HG03060 (cell line): ENCODE data around the gene G3BP2.
"Not testable (repeated sequence)": the region's sequence is repeated elsewhere in the genome, so short reads cannot be mapped to it uniquely, and the experiment has no call there.

ENCODE experiments used
- ATAC-seq: cut with Tn5 transposase; IDR thresholded peaks from one replicate; pipeline ENCODE4 v1.9.1; 2021; ENCODE audit warnings: low read depth, moderate number of reproducible peaks; ENCODE audit not compliant: unreplicated experiment

Gene G3BP2

DNA sequence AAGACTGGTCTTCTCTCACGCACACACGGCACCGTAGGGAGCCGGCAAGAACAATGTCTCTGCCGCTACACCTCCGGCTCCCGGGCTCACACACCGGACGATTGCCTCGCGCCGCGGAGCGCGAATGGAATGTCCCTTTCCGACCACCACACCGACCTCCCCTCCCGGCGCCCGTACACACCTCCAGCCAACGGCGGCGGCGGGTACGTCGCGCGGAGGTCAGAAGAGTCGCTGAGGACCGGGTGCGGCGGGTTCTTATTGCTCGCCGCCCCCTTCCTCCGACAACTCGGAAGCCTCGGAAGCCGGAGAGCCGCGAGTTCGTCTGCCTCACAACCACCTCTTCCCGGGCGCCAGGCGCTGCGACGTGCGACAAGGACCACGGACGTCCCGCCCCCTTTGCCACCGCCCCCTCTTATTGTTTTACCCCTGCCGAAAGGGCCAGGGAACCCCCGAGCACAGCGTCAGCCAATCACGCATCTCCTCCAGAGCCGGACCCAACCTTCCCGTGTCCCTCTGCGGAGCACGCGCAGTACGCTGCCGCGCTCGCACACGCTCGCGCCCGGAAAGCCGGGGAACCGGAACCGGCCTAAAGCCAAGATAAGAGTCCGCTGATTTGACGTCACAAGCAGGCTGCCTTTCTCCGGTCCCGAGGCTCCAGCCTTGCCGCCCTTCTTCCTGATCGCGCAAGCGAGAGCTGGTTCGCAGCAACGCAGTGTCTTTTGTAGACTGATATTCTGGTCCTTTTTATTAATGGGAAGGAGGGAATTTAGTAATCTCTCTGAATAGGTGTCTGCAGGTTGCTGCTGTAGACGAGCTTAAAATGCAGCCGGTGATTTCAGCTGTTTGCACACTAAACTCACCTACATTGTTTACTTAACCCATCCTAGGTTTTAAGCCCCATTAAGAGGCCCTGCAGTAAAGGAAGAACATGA, at the start of gene G3BP2:
Gene G3BP2 (minus strand): TSS at position 385 of the 932 bp plus-strand sequence. CDS start 11,386 bp downstream, outside the sequence.
- peak; percentile 81 for ATAC-seq

DNA sequence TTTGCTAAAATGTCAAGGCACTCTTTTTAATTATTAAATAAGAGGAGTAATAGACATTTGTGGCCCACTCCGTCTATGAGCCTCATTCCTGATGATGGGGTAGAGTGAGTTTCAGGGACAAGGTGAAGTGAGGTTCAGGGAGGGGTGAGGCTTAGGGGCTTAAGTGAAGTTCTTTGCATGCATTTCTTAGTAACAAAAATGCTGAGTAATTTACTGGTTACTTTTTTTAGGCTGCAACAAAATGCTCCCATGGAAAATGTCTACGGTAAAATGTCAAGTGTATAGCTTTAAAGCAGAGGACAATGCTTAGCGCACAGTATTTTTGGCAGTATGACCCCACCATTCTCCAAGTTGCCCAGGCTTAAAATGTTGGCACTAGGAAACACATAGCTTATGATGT, 49.2 kb upstream of the G3BP2 start:
- no peak for ATAC-seq

DNA sequence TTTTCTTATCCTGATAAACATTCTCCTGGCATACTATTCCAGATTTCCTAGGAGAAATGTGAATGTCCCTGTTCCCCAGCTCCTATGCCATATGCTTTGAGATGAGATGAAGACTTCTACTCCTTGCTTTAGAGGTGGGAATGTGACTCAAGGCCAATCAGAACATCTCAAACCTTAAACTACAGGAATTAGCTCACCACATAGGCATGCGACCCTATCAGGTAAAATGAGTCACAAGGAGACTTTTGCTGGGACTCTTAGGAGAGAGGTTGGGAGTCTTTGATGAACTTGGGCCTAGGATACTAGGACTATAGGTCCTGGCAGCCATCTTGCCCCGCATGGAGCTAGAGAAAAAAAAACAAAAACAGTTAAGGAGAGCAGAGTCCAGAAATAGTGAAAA, 45.3 kb upstream of the G3BP2 start:
- ATAC-seq = no peak

DNA sequence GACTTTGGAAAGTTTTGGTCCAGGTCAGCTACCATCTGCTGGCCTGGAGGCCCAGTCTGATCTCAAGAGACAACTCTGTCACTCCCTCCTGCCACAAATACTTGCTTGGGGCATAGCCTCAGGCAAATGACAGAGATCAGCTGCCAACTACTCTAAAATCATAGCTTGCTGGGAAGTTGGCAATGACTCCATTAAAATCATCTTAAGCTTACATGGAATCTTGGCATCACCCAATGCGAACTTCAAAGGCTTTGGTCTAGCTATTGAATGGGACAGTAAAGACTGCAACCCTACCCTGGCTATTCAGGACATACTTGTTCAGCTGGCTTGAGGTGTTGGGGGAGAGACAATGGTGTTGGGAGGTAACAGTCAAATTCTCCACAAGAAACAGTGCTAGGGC, 44.2 kb upstream of the G3BP2 start:
- ATAC-seq = no peak

DNA sequence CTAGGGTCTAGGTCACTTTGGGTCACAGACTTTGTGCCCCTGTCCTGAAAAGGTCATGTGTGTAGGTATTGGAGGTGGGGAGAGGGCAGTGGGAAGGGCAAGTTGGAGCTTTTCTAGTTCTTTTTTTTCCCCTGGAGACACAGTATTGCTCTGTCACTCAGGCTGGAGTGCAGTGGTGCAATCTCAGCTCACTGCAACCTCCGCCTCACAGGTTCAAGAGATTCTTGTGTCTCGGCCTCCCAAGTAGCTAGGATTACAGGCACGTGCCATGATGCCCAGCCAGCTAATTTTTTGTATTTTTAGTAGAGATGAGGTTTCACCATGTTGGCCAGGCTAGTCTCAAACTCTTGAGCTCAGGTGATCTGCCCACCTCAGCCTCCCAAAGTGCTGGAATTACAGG, 42.8 kb upstream of the G3BP2 start:
- ATAC-seq = not testable (repeated sequence)

DNA sequence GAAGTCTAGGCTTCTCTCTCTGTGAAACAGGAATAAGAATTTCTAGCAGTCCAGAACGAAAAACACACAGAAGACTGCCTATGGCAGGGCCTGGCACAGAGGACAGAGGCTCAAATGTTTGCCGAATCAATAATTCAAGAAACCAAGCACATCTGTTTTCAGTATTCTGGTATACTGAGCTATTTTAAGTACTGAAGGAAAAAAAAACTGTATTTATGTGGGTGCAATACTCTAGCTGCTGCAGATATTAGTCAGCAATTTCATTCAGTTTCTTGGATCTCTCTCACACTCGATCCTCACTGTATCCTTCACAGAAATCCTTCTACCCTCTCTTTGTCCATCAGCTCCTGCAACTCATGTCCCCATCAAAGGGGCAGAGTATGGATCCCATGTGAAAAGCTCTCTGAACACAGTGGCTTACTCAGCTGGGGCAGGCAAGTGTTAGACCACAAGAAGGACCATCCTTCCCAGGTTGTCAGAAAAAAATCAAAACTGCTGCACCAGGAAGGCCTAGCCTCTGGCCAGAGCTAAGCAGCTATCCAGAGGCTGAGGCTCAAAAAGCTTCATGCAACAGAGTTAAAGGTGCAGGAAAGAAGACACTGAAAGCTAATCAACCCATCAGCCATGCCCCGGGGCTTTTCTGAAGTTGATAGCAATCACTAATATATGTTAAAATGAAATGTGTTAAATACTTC, 42.0 kb upstream of the G3BP2 start:
- no peak for ATAC-seq

DNA sequence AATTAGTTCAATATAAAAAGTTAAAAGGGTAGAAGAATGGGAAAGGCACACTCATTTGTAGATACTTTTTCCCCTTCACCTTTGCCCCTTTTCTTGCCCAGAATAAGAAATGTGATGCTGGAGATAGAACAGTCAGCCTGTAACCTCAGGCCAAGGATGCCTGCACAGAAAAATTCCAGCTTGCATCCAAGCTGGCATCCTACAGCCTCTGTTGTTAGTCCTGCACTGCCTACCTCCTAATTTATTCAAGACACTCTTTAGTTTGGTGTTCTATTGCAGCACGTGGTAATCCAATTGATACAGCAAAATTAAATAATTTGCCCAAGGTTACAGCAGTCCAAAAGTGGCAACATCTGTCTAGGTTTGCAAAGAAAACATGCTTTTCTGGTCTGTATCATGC, 41.5 kb upstream of the G3BP2 start:
- no peak for ATAC-seq

DNA sequence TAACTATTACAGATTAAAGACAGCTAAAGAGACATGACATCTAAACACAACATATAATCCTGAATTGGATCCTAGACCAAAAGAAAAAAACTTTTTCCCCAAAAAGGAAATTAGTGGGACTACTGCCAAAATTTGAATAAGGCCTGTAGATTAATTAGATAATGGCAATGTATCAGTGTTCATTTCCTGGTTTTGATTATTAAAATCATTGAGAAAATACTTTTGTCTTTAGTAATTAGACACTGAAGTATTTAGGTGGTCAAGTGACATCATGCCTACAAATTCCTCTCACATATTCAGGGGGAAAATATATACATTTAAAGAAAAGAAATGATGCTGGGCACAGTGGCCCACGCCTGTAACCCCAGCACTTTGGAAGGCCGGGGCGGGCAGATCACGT, 40.8 kb upstream of the G3BP2 start:
- ATAC-seq = no peak

DNA sequence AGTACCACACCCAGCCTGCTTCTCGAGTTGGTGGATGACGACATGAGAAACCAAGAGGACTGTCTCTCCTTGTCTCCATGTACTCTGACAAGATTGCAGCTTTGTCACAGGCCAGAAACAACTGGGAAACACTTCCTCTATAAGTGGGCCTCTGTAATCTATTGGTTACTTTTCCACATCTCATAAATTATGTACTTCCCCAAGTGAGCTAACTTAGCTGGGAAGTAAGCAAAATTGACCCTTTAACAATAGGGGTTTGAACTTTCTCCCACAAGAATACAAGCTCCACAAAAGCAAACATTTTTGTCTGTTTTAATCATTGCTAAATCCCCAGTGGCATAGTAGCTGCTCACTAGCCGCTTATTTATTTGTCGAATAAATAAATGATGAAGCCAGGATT, 37.0 kb upstream of the G3BP2 start:
- ATAC-seq = no peak

DNA sequence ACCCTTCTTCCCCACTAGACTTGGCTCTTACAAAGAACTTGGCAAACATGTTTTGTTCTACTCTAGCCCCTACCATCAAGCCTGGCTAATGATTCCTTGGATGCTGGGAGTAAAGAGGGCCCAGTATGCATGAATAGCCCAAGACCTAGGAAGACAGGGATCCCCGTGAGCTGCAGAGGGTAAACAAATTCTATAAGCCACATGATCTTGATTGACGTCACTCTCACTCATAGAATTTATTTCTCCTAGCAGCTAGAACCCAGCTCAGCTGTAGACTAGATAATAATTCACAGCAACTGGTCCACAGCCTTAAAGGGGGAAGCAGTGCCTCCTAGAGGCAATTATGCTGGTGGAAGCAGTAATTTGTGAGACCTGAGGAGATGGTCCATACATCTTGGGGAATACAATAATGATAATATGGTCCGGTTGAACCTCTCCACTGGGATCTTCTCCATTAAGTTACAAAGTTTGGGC, 35.0 kb upstream of the G3BP2 start:
- ATAC-seq = no peak

DNA sequence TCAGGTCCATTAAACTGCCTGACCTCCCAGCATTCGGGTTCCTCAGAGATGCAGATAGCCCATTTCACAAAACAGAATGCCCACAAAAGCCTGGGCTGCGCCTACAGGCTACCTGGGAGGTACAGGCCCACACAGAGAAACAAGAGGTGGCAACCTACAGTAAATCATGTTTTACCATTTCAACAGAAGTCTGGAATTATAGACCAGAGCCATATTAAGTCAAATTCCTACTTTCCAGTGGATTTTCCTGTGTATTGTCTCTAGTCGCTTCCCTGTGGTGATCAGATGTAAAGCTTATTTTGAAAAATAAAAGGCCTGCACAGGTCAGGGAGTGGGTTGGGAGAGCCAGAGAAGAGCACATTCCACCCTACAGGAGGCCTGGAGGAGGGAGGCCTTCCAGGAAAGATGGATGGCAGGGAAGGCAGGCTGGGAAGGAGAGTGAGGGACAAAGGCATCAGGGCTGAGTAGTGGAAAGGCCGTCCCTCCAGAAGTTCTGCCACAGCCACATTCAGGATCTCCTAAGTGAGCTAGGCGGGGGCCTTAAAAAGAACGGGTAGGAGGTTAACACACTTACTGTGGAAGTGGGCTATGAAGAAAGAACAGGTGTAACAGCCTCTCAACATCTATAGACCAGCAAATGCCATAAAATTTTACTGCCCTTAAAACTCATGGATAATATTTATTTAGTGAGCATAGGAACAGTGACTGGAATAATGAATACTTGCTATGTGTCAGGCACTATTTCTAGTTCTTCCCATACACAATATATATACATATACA, 32.2 kb upstream of the G3BP2 start:
- ATAC-seq = no peak

DNA sequence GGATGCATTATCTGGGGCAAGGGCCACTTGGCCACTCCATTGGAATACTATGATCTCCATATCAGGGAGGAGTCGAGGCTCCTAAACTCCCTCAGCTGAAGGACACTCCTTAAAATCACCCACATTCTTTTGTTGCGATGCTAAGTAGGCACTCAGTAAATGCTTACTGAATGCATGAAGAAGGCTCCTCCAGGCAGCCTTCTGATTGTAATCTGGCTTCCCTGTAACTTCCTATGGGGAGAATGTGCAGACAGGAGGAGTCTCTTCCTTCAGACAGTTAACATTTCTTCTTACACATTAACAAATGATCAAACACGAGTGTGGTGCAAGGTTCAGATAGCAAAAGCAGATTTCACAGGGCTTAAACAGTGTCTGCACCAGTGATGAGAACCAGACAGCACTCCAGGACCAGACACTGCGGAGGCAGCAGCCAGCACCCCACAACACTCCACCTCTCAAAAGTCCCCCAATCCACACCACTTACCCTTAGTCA, 29.8 kb upstream of the G3BP2 start:
- no peak for ATAC-seq

DNA sequence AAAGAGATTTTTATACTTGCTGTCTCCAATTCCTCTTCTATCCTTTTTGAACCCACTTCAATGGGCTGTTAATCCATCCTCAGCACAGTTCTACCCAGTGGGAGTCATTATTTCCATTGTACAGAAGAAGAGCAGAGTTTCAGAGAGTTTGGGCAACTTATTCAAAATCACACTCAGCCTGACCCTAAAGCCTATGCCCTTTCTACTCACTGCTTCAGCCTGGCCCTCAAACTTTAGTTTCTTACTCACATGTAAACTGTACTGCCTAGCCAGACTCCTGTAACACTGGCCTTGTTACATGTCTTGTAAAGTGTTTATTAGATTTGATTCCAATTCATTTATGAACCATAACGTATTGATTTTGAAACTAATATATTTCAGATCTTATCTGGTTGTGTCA, 26.1 kb upstream of the G3BP2 start:
- peak; percentile 17 for ATAC-seq

DNA sequence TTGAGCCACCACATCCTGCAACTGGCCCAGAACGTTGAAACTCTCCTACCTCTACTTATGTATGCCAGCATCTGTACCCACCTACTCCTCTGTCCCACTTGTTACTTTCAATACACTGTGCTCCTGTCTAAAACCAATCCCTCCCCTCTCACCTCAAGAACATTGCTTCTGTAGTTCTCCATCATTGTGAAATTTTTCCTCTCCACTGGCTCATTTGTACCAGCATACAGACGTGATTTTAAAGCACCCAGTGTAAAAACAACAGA, 25.7 kb upstream of the G3BP2 start:
- ATAC-seq = peak; percentile 7

DNA sequence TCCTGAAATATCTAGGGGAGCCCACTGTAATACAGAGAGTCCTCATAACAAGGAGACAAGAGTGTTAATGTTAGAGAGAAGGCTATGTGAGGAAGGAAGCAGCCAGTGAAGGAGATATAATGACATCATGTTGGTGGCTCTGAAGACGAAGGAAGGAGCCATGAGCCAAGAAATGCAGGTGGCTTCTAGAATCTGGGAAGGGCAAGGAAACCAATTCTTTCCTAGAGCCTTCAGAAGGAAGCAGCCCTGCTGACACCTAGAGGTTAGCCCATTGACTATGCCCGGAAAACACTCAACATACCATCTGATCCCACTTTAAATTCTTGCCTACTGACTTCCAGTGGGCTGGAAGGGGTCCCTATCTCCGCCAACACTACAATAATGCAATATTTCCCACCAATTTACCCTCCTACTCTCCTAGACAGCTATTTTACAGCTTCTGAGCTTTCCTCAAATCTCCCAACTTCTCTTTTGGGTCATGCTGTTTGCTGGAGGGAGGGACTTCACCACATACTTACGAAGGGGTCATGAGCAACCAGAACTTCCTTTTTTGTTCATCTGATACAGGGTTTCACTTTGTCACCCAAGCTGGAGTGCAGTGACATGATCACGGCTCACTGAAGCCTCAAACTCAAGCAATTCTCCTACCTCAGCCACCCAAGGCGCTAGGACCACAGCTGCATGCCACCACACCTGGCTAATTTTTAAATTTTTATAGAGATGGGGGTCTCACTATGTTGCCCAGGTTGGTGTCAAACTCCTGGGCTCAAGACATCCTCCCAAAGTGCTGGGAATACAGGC, 25.2 kb upstream of the G3BP2 start:
- peak; percentile 87 for ATAC-seq

DNA sequence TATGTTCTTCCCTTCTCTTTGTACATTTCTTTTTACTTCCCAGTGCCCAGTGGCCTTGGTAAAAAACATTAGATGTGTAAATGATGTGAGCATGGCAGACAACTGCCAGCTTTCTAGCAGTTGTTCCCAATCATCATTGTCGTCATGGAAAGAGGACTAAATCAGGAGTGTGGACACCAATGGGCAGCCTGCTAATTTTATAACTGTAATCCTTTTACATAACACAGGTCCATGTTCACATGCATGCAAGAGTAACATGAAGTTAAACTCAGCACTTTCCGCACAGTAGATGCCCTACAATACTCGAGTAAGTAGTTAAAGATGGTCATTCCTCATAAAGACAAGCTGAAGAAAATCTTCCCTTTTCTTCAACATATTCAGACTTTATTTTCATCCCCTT, 23.4 kb upstream of the G3BP2 start:
- no peak for ATAC-seq

DNA sequence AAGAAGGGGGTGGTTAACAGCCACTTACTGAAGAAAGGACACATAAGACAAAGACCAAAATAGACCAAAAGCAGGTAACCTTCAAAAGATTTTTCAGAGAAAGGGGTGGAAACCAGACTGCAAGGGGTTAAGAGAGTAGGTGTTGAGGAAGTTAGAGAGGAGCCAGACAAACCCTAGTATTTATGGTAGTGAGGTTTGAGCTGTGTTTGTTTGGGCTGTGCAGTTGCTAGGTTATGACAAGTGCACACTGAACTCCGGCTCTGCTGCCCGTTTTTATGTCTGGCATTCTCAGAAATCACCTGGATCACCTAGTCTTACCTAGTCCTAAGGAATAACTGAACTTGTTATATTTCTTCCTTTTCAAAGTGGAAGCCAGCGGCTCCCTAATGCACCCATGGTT, 22.9 kb upstream of the G3BP2 start:
- ATAC-seq = no peak

DNA sequence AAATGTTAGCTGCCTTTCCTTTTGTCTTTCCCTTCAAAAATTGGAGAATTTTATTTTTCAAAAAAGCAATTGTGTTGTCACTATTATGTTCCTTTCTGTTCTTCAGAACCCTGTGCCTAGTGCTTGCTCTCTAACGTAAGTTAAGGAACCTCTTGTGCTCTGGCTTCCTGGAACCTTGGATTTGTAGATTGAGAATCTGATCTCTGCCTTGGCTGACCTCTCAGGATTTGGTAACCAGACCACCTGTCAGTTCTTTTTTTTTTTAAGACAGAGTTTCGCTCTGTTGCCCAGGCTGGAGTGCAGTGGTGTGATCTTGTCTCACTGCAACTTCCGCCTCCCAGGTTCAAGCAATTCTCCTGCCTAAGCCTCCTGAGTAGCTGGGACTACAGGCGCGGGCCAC, 18.9 kb upstream of the G3BP2 start:
- not testable (repeated sequence) for ATAC-seq

DNA sequence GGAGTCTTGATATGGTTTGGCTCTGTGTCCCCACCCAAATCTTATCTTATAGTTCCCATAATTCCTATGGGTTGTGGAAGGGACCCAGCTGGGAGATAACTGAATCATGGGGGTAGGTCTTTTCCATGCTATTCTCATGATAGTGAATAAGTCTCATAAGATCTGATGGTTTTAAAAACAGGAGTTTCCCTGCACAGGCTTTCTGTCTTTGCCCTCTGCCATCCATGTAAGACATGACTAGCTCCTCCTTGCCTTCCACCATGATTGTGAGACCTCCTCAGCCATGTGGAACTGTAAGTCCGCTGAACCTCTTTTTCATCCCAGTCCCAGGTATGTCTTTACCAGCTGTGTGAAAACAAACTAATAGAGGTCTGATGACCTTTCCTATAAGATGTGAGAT, 13.9 kb upstream of the G3BP2 start:
- ATAC-seq = not testable (repeated sequence)

DNA sequence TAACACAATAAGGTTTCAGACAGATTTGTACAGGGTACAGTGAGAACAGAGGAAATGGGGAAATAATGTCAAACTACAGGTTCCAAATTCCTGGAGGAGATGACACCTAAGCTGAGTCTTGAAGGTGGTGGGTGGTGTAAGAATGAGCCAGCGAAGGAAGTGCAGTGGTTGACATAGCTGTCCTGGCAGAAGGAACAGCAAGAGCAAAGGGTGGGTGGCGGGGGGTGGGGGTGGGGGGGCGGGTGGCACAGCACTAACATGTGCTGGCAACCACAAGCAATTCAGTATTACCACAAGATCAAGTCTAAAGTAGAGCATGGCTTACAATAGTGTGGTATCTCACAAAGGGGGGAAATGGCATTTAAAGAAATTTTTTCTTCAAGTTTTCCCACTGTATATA, 13.1 kb upstream of the G3BP2 start:
- no peak for ATAC-seq
